ENCODE results near the gene NRIP1. TPM values are rescaled to one million over a fixed set of nuclear protein-coding genes. Genes with fewer than 3 reads are reported as not detected.
"Not testable (repeated sequence)": the region's sequence is repeated elsewhere in the genome, so short reads cannot be mapped to it uniquely, and the experiment has no call there.

NRIP1 gene
- total RNA-seq, 1 donor from 2014 or later, result 81.1 TPM

GRCh38 chr21:15039607-15040299, 25.0 kb downstream of the NRIP1 start:
- no peak overlapping the region for H3K4me3 ChIP-seq (ENCODE audit: low read depth, low read length)
- TF ChIP-seq, protein P1, sequence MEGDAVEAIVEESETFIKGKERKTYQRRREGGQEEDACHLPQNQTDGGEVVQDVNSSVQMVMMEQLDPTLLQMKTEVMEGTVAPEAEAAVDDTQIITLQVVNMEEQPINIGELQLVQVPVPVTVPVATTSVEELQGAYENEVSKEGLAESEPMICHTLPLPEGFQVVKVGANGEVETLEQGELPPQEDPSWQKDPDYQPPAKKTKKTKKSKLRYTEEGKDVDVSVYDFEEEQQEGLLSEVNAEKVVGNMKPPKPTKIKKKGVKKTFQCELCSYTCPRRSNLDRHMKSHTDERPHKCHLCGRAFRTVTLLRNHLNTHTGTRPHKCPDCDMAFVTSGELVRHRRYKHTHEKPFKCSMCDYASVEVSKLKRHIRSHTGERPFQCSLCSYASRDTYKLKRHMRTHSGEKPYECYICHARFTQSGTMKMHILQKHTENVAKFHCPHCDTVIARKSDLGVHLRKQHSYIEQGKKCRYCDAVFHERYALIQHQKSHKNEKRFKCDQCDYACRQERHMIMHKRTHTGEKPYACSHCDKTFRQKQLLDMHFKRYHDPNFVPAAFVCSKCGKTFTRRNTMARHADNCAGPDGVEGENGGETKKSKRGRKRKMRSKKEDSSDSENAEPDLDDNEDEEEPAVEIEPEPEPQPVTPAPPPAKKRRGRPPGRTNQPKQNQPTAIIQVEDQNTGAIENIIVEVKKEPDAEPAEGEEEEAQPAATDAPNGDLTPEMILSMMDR (conservative IDR thresholded peaks at IDR 0.05; ENCODE audit: low read depth, low read length), result no peak
- no peak for DNase-seq (ENCODE audit: low read depth)

DNA sequence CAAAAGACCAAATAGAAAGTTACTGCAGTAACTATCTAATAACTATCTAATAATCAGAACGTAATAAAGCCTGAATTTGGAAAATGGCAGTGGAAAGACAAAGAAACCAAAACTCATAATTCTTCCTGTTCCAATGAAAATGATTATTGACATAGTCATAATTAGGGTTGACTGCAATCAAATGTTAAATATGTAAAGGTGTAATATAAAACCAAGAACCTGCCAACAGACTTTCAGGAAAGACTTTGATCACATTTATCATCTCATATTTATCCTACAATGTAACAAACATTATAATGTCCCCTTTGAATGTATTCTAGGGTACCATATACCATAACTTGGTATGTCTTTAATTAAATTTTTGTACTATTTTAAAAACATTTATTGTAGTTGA, 26.9 kb downstream of the NRIP1 start:
- DNase-seq (ENCODE audit: low read depth), result no peak
- TF ChIP-seq, protein P1 (conservative IDR thresholded peaks at IDR 0.05; ENCODE audit: low read depth, low read length), result no peak
- no peak overlapping the region for H3K4me3 ChIP-seq (ENCODE audit: low read depth, low read length)

GRCh38 chr21:15037095-15037899, 27.5 kb downstream of the NRIP1 start:
- TF ChIP-seq, protein P1 (conservative IDR thresholded peaks at IDR 0.05; ENCODE audit: low read depth, low read length), result no peak

GRCh38 chr21:15036189-15036588, 28.6 kb downstream of the NRIP1 start:
- DNase-seq (ENCODE audit: low read depth), result no peak
- TF ChIP-seq, protein P1 (conservative IDR thresholded peaks at IDR 0.05; ENCODE audit: low read depth, low read length), result no peak
- no peak overlapping the region for H3K4me3 ChIP-seq (ENCODE audit: low read depth, low read length)

More at GRCh38 chr21:15037095-15037899, 27.5 kb downstream of the NRIP1 start:
- no peak overlapping the region for H3K4me3 ChIP-seq (ENCODE audit: low read depth, low read length)
- DNase-seq (ENCODE audit: low read depth), result no peak

DNA sequence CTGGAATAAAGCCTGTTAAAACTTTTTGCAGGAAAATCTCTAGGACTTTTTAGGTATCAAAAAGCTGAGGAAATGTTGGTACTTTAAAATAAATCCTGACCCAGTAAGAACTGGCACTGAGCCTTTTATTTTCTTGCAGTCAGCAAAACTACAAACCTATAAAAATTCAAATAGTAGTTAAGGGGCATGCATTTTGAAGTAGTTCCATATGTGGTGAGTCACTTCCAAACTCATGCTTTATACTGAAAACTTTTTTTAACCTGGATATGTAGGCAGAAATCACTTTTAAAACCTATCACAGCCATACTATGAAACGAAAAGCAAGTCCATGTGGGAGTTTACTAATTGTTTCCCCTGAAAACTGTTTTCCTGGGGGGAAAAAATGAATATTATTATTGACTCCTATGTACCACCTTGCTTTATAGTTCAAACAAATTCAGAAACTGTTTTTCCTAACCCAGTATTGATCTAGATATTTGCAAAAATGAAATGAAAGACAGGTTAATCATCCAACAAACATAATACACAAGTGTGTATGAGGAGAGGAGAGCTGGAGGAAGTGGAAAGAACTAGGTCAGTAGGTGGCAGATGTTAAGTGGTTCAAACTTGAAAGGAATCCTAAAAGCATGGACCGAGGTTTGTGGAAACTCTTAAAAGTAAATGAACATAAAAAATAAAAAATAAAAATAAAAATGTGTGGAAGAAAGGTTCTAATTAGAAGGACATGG, 30.5 kb downstream of the NRIP1 start:
- H3K4me3 ChIP-seq (ENCODE audit: low read depth, low read length), result no peak overlapping the region

DNA sequence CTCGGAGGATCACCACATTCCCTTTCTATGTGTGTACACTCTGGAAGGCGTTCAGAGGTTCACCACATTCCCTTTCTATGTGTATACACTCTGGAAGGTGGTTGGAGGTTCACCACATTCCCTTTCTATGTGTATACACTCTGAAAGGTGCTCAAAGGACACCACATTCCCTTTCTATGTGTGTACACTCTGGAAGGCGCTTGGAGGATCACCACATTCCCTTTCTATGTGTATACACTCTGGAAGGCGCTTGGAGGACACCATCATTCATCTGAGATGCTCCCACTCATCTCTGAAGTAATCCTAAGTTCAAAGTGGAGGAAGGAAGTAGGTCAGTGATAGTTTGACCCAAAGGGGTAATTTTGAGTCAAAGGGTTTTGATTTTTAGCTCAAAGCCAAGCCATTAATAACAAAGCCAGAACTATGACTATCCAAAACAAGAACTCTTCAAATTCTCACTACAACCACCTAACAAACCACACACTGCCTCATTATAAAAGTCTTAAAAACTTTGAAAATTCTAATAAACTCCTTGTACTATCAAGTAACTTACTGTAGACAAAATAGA, 32.9 kb downstream of the NRIP1 start:
- TF ChIP-seq, protein P1 (conservative IDR thresholded peaks at IDR 0.05; ENCODE audit: low read depth, low read length), result no peak
- no peak for DNase-seq (ENCODE audit: low read depth)
- no peak overlapping the region for H3K4me3 ChIP-seq (ENCODE audit: low read depth, low read length)

More for the DNA sequence above, 30.5 kb downstream of the NRIP1 start:
- no peak for DNase-seq (ENCODE audit: low read depth)
- TF ChIP-seq, protein P1 (conservative IDR thresholded peaks at IDR 0.05; ENCODE audit: low read depth, low read length), result no peak

- not testable (repeated sequence) for DNase-seq (ENCODE audit: low read depth); H3K4me3 ChIP-seq (ENCODE audit: low read depth, low read length)
These were observed 33.4 kb downstream of the NRIP1 start for GRCh38 chr21:15031362-15031761.

- DNase-seq (ENCODE audit: low read depth), result not testable (repeated sequence)
These were observed 33.9 kb downstream of the NRIP1 start for GRCh38 chr21:15030861-15031260.

More at GRCh38 chr21:15030861-15031260, 33.9 kb downstream of the NRIP1 start:
- H3K4me3 ChIP-seq (ENCODE audit: low read depth, low read length), result not testable (repeated sequence)

Data from epithelial cell of proximal tubule (primary cell).